ENCODE data around the gene SCN8A.
"Not testable (repeated sequence)": the region's sequence is repeated elsewhere in the genome, so short reads cannot be mapped to it uniquely, and the experiment has no call there.

Gene SCN8A

DNA sequence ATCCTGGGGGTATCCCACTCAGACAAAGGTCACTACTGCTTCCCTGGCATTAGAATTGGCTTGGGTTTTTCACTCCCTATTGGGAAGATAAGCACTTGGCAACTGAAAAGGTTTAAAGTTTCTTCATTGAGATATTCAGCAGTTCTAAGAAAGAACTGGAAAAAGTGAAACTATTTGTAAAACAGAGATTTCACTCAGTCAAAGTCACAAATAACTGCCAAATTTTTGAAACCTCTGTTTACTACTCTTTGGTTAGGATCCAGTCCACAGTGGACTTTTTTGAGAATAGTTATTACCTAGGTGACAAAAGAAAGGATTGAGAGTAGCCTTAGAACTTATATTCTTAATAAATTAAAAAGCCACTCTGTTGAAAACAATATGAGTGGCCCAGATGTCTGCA, 172.7 kb downstream of the SCN8A start:
- DNase-seq (ENCODE audit: low read depth in 3 of 3) = no peak

- DNase-seq (ENCODE audit: low read depth in 3 of 3) = no peak
Observed at GRCh38 chr12:51766067-51766676, 175.1 kb downstream of the SCN8A start.

GRCh38 chr12:51771008-51771407, 180.0 kb downstream of the SCN8A start:
- no peak for DNase-seq (ENCODE audit: low read depth in 3 of 3)

DNA sequence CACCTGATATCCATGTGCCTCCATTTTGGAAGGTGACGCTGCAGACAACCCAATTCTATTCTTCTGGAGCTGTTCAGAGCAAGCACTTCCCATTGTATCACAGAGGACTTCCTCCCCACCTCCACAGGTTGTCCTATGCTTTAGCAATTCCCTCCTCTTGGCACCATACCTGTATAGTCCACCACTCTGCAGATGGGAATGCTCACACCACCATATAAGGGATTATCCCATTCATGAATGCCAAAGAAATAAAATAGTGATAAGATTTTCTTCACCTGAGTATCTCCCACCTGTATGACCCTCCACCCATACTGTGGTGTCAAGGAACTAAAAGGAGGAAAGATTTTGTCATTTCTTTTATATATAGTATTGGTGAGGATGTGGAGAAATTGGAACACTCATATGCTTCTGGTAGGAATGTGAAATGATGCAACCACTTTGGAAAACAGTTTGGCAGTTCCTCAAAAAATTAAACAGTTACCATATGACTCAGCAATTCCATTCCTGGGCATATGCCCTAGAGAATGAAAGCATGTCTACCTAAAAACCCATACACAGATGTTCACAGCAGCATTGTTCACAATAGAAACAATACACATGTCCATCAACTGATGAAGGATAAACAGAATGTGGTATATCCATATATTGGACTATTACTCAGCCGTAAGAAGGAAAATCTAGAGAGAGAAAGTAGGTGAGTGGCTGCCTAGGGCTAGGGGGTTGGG, 182.3 kb downstream of the SCN8A start:
- DNase-seq (ENCODE audit: low read depth in 3 of 3) = no peak

DNA sequence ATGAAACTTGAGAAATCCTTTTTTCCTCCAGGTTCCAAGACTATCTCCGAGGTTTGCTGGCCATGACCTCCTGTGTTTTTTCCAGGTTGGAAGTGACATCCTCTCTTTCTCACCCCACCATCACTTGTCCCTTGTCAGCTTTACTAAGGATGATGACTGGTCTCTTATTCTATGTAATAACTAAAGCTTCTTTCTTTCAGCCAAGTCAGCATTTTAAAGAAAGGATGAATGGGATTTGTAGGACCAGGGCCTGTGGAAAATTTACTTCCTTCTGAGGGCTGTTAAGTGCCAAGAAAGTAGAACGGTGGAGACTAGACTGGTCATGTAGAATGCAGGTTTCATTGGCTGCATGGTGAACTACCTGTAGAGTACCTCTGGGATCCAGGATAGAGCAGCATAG, 183.9 kb downstream of the SCN8A start:
- no peak for DNase-seq (ENCODE audit: low read depth in 3 of 3)

GRCh38 chr12:51777457-51777856, 186.4 kb downstream of the SCN8A start:
- DNase-seq (ENCODE audit: low read depth in 3 of 3) = no peak

GRCh38 chr12:51777973-51778372, 186.9 kb downstream of the SCN8A start:
- no peak for DNase-seq (ENCODE audit: low read depth in 3 of 3)

GRCh38 chr12:51779876-51780275, 188.8 kb downstream of the SCN8A start:
- DNase-seq (ENCODE audit: low read depth in 3 of 3) = no peak

DNA sequence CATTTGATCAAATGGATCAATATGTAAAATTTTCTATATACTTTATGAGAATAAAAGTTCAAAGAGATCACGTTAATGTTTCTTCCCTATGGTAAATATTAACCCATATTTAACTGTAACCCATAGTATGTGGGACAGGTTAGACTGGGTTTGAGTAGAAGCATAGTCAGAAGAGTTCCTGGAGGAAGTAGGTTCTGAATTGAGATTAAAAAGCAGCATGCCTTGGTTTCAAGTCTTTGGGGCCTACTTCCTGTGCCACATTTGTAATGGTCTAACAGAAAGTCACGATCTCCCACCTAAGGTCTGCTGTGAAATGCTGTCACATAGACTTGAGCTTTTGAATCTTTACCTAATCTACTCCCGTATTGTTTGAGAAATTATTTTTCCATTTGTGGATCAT, 193.7 kb downstream of the SCN8A start:
- DNase-seq (ENCODE audit: low read depth in 3 of 3) = no peak

DNA sequence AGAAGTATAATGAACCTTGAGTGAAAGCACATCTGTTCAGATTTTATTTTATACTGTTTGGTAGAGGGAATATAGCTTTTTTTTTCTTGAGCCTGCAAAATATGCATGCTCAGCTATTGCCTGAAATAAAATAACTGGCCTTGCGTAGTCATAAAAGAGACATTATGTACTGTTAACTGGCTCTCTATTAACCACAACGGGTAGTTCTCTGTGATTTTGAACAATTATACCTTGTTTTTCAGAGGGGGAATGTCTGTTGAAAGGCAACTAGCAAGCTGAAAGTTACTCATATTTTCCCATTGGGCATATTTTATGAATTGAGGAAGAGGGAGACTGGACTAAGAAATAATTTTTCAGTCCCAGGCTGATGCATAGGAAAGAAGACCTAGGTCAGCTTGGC, 194.9 kb downstream of the SCN8A start:
- no peak for DNase-seq (ENCODE audit: low read depth in 3 of 3)

DNA sequence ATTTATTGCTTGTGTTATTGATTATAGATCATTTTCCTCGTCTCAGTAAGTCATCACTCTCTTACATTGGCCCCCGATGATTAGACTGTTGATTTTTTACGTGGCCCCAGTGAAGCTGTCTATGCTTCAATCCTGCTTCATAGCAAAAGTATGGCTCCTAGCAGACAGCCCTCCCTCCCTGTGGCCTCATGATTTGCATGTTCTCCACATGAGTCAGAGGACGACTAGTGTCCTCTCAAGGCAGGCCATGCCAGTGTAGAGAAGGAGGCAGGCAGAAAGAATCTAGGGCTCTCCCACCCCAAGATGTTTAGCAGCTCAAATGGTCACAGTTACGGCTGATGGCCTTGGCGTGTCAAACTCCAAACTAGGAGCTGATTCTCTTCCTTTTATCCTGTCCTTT, 197.8 kb downstream of the SCN8A start:
- DNase-seq (ENCODE audit: low read depth in 3 of 3) = no peak

- no peak for DNase-seq (ENCODE audit: low read depth in 3 of 3)
Observed at GRCh38 chr12:51792417-51792816, 201.4 kb downstream of the SCN8A start.

GRCh38 chr12:51793201-51793600, 202.2 kb downstream of the SCN8A start:
- no peak for DNase-seq (ENCODE audit: low read depth in 3 of 3)

DNA sequence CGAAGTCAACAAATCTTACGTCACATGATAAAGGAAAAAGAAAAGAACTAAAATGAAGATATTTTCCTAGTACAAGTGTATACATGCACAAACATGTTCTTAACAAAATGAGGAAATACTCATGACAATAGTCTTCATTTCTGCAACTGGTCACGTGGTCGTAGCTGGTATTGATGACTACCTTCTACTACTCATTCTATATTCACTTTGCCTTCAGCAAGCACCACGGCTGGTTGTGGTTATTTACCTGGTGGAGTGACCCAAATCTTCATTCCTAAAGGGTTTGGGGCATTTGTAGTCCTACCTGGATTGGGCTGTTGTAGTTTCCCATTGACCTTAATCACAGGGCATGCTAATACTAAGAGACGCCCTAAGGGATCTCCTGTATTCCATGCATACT, 206.3 kb downstream of the SCN8A start:
- DNase-seq (ENCODE audit: low read depth in 3 of 3) = no peak

DNA sequence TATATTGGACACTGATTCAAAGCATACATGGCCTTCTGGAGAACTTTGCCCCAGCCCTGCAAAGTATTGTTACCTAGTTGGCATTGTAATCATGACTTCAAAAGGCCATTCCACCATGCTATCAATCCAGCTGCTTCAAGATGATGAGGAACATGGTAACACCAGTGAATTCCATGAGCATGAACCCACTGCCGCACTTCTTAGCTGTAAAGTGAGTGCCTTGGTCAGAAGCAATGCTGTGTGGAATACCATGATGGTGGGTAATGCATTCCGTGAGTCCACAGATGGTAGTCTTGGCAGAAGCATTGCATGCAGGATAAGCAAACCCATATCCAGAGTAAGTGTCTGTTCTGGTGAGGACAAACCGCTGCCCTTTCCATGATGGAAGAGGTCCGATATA, 207.0 kb downstream of the SCN8A start:
- not testable (repeated sequence) for DNase-seq (ENCODE audit: low read depth in 3 of 3)

DNA sequence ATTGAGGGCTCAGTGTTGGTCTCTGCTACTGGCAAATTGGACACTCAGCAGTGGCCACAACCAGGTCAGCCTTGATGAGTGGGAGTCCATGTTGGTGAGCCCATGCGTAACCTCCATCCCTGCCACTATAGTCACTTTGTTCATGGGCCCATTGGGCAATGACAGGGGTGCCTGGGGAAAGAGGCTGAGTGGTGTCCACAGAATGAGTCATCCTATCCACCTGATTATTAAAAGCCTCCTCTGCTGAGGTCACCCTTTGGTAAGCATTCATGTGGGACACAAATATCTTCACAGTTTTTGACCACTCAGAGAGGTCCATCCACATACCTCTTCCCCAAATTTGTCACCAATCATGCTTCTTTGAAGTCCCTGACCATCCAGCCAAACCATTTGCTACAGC, 207.5 kb downstream of the SCN8A start:
- DNase-seq (ENCODE audit: low read depth in 3 of 3) = no peak

DNA sequence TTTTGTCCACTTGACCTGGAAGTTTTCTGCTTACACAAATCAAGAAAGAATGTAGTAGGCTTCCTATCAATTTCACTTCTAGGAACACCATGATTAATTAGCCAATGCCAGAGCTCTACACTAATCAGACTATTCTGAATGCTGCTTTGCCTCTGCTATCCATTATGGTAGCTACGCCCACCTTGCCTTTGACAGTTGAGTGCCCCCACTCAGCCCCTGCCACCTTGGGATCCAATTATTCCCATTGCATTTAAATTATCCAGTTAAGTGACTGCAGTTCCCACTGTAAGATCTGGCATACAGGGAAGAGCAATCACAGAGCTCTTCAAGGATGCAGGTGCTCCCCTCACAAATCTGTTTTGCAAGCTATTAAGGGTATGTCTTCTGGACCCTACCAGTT, 210.0 kb downstream of the SCN8A start:
- DNase-seq (ENCODE audit: low read depth in 3 of 3) = no peak

GRCh38 chr12:51806896-51807295, 215.9 kb downstream of the SCN8A start:
- DNase-seq (ENCODE audit: low read depth in 3 of 3) = no peak

GRCh38 chr12:51809193-51809592, 218.2 kb downstream of the SCN8A start:
- DNase-seq (ENCODE audit: low read depth in 3 of 3) = no peak

- no peak for DNase-seq (ENCODE audit: low read depth in 3 of 3)
Observed at GRCh38 chr12:51811203-51812202, 220.5 kb downstream of the SCN8A start.

GRCh38 chr12:51812871-51813270, 221.8 kb downstream of the SCN8A start:
- DNase-seq (ENCODE audit: low read depth in 3 of 3) = no peak

GRCh38 chr12:51813931-51814310, 222.9 kb downstream of the SCN8A start:
- no peak for DNase-seq (ENCODE audit: low read depth in 3 of 3)
